KOPT-K1 (cell line): ENCODE results near the gene TNXB.
"Not testable (repeated sequence)": the region's sequence is repeated elsewhere in the genome, so short reads cannot be mapped to it uniquely, and the experiment has no call there.

Experiments
- H3K27ac ChIP-seq: fragments of 200-600 bp; sonication (generic); 2 replicates; pipeline ENCODE4 v1.5.1; 2016; ENCODE audit warnings: antibody characterized with exemption, mild to moderate bottlenecking, low read depth, low read length; ENCODE audit not compliant: poor library complexity, severe bottlenecking
- H3K36me3 ChIP-seq: fragments of 200-600 bp; sonication (generic); 2 replicates; pipeline ENCODE4 v1.5.1; 2017; ENCODE audit warnings: antibody characterized with exemption, mild to moderate bottlenecking, low read length, moderate library complexity; ENCODE audit not compliant: insufficient read depth
- H3K9me3 ChIP-seq: fragments of 200-600 bp; sonication (generic); 2 replicates; pipeline ENCODE4 v1.5.1; 2017; ENCODE audit warnings: antibody characterized with exemption, low read length, mild to moderate bottlenecking; ENCODE audit not compliant: insufficient read depth, poor library complexity, severe bottlenecking

The TNXB gene

DNA sequence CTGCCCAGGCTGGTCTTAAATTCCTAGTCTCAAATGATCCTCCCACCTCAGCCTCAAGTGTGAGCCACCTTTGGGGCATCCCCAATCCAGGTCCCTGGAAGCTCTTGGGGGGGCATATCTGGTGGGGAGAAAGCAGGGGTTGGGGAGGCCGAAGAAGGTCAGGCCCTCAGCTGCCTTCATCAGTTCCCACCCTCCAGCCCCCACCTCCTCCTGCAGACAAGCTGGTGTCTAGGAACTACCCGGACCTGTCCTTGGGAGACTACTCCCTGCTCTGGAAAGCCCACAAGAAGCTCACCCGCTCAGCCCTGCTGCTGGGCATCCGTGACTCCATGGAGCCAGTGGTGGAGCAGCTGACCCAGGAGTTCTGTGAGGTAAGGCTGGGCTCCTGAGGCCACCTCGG lies 70.3 kb downstream of the TNXB start:
- not testable (repeated sequence) for H3K27ac ChIP-seq, H3K9me3 ChIP-seq, H3K36me3 ChIP-seq

DNA sequence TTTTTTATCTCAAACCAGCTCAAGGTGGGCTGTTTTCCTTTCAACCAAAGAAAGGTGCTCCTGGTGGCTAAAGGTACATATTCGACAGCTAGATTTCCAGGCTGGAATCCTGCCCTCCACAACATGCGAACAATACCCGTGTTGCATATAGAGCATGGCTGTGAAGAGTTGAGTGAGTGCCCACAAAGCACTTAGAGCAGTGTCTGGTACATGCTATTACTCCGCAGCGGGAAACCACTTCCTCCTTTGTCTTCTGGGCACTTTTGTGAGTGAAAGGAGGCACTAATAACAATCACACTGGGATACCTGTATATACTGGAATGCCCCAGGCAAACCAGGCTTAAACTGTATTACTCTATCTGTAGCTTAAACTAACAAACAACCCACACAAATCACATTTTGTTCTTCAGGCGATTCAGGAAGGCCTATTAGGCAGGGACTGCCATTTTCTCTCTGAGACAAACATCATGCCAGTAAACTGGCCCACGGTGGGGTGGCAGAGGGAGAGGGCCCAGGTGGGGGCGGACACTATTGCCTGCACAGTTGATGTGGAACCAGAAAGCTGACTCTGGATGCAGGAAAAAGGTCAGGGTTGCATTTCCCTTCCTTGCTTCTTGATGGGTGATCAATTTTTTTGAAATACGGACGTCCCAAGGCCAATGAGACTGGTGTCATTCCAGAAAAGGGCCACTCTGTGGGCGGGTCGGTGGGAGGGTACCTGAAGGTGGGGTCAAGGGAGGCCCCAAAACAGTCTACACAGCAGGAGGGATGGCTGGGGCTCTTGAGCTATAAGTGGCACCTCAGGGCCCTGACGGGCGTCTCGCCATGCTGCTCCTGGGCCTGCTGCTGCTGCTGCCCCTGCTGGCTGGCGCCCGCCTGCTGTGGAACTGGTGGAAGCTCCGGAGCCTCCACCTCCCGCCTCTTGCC lies 71.3 kb downstream of the TNXB start, which contains the start of gene CYP21A2:
Gene CYP21A2, plus strand, starts transcription at position 818 of the 927 bp plus-strand sequence. Its CDS starts 8 bp downstream, at position 826.
- not testable (repeated sequence) for H3K36me3 ChIP-seq, H3K9me3 ChIP-seq, H3K27ac ChIP-seq

DNA sequence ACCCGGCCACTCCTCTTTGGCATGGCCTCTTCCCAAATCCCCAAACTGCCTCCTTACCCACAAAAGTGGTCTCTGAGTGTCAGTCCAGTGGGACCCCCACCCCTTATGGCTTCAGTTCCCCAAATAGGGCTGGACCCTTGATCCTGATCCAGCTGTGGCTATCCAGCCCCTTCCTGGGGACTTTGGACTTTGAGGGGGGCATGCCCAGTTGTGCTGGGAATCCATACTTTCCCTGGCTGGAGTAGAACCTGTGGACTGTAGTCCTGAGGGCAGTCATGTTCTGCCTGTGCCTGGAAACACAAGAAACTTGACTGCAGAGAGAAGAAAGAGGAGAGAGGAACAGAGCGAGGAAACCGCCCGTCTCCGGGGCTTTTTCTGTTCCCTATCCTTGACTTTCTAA lies 72.0 kb downstream of the TNXB start:
- H3K9me3 ChIP-seq, H3K27ac ChIP-seq, H3K36me3 ChIP-seq: not testable (repeated sequence)

DNA sequence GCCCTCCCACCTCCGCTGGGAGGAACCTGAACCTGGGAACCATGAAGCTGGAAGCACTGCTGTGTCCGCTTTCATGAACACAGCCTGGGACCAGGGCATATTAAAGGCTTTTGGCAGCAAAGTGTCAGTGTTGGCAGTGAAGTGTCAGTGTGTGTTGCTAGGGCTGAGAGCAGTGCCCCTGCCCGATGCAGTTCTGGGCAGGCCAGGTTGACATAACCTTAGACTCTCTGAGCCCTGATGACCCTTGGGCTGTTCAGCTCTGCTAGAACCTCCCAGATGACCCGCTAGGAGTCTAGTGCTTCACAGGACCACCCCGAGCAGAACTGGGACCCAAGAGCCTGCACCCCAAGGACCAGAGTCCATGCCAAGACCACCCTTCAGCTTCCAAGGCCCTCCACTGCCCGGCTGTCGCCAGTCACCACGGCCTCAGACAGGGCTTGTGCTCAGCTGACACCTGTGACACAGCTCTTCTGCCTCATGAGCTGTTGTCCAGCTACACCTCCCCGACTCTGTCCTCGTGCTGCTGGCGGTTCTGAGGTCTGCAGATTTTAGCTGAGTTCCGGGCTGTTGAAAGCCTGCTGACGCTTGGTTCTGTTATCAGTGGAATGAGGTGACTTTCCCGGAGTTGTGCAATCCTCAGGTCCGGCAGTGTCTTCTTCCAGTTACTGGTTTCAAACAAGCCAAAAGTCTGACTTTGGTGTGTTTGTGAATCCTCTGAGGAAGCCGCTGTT lies 73.7 kb downstream of the TNXB start:
- not testable (repeated sequence) for H3K27ac ChIP-seq, H3K36me3 ChIP-seq, H3K9me3 ChIP-seq

DNA sequence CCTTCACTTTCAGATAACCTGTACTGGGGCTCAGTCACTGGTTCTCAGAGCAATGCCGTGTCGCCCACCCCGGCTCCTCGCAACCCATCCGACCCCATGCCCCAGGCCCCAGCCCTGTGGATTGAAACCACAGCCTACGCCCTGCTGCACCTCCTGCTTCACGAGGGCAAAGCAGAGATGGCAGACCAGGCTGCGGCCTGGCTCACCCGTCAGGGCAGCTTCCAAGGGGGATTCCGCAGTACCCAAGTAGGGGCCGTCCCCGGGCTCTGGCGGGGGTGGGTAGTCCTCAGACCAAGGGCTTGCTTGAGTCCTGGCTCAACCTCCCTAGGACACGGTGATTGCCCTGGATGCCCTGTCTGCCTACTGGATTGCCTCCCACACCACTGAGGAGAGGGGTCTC lies 79.6 kb downstream of the TNXB start:
- not testable (repeated sequence) for H3K36me3 ChIP-seq, H3K9me3 ChIP-seq, H3K27ac ChIP-seq

DNA sequence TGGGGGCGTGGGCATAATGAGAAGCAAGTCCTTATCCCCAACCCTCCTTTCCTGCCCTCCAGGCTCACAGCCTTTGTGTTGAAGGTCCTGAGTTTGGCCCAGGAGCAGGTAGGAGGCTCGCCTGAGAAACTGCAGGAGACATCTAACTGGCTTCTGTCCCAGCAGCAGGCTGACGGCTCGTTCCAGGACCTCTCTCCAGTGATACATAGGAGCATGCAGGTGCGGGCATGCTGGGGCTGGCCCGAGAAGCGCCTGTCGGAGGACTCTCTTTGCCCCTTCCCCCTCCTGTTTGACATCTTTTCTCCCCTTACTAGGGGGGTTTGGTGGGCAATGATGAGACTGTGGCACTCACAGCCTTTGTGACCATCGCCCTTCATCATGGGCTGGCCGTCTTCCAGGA lies 80.5 kb downstream of the TNXB start:
- not testable (repeated sequence) for H3K36me3 ChIP-seq, H3K27ac ChIP-seq, H3K9me3 ChIP-seq

DNA sequence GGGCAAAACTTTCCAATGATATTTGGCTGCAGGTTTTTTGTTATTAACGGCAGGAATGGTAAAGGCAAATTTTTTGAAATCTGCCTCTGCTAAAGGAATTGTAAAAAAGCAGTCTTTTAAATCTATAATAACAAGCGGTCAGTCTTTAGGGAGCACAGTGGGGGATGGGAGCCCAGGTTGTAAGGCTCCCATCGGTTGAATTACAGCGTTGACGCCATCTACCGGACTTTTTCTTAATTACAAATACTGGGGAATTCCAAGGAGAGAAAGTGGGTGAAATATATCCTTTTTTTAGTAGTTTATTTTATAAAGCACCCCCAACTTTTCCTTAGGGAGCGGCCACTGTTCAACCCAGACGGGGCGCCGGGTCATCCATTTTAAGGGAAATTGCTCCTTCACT lies 87.0 kb downstream of the TNXB start:
- not testable (repeated sequence) for H3K9me3 ChIP-seq, H3K36me3 ChIP-seq, H3K27ac ChIP-seq

DNA sequence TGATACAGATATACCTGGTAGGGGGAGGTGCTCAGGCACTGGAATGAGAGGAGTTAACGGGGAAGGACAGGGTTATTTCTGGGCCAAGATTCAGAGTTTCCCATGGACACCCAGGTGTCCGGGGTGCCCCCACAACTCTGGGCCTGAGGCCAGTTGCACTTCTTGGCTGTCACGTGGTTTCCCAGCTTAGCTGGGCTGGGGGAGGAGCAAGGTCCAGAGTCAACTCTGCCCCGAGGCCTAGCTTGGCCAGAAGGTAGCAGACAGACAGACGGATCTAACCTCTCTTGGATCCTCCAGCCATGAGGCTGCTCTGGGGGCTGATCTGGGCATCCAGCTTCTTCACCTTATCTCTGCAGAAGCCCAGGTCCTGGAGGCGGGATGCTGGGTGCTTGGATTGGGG lies 94.6 kb downstream of the TNXB start, which contains the start of gene C4B:
Gene C4B, plus strand, starts transcription at position 249 of the 400 bp plus-strand sequence. Its CDS starts 51 bp downstream, at position 300.
- H3K36me3 ChIP-seq, H3K27ac ChIP-seq, H3K9me3 ChIP-seq: not testable (repeated sequence)

DNA sequence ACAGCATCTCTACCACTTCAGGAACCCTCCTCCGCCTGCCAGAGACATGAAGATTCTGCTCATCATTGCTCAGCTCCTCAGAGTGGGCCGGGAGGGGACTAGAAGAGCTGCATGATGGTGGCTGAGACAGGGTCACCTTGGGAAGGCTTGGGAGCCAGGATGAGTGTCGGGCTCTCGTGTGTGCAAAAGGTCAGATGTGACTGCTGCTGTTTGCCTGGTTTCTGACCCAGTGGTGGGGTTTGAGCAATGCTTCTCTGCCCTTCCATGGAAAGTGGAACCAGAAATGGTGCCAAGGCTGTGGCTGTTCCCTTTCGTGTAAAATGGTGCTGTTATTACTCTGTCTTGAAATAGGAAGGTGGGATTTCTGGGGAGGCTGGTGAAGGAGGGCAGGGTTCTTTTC lies 95.4 kb downstream of the TNXB start:
- not testable (repeated sequence) for H3K36me3 ChIP-seq, H3K9me3 ChIP-seq, H3K27ac ChIP-seq

DNA sequence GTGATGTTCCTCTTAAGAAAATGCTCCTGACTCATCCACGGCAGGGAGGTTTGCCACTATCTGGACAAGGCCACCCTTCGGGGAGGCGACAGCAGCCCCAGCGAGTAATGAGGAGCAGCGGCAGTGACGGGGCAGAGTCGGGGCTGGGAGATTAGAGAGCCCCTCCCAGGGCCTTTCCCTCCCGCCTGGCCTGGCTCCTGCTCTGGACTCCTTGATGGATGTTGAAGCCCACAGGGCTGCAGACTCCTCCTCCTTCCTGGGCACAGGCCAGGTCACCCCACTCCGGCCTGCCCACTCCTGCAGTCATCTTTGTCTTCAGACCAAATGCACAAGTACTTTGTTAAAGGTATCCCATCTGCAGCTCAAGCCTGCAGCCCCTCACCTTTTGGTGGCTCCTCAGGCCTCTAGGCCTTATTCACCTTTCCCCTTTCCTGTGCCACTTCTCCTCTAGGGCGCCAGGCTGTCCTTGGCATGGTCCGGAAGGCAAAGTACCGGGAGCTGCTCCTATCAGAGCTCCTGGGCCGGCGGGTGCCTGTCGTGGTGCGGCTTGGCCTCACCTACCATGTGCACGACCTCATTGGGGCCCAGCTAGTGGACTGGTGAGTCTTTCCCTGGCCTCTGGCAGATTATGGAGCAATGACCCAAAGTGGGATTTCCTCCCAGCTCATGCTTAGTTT lies 96.1 kb downstream of the TNXB start:
- not testable (repeated sequence) for H3K27ac ChIP-seq

DNA sequence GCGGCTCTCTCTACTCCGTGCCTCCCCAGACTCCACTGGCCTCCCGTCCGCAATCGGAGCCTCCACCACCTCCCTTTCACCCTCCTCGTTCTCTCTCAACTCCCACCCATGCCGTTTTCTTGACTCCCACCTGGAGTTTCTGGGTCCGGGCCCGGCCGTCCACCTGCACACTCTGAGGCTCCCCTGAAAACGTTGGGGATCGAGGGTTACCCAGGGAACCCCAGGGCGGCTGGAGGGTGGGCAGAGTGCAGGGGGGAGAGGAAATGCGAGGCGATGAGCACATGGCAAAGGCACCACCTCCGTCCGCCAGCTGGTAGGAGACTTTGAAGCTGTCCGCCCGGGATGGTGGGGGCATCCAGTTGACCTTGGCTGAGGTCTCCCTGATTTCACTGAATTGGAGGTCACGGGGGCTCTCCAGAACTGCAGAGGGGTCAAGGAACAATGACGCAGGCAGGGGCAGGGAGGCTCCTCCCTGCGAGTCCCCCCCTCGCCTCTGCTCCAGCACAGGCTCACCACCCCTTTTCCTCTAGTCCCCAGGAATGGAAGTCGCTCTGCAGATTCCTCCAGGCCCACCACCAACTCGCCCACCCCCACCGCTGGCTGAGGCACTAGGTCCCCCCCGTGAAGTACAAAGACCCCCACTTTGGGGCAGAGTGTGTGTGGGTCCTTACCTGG lies 98.1 kb downstream of the TNXB start:
- not testable (repeated sequence) for H3K27ac ChIP-seq, H3K36me3 ChIP-seq, H3K9me3 ChIP-seq

More for the DNA sequence above, 96.1 kb downstream of the TNXB start:
- not testable (repeated sequence) for H3K36me3 ChIP-seq, H3K9me3 ChIP-seq

DNA sequence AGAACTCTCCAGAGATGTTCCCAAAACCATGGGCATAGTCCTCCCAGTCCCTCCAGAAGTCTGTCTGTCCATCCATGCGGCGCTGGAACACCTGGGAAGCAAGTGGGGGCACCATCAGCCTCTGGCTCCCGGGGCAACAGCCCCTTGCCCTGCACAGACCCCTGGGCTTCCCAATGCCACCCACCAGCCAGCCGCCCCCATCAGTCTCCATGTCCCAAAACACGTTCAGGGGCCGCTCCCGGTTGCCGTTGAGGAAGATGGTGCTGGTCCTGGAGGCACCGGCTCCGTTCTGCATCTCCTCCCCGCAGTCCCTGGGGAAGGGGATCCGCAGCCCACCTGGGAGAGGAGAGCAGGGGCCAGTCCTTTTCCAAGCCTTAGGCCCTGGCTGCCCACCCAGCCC lies 99.6 kb downstream of the TNXB start:
- not testable (repeated sequence) for H3K27ac ChIP-seq, H3K9me3 ChIP-seq, H3K36me3 ChIP-seq

DNA sequence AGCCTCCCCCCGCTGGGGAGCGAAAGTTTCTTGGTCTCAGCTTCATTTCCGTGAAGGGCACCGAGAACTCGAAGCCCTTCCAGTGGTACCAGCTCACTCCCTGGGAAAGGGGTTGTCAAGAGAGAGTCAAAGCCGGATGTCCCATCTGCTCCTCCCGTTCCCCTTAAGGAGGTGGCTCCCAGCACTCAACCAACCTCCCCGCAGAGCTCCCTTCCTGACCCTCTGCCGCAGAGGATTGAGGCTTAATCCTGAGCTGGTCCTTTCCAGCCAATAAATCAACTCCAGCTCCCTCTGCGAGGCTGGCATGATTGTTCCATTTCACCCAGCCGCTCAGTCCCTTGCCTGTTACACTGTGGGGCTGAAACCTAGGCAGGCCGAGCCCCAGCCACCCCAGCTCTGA lies 100.5 kb downstream of the TNXB start:
- not testable (repeated sequence) for H3K9me3 ChIP-seq, H3K27ac ChIP-seq

DNA sequence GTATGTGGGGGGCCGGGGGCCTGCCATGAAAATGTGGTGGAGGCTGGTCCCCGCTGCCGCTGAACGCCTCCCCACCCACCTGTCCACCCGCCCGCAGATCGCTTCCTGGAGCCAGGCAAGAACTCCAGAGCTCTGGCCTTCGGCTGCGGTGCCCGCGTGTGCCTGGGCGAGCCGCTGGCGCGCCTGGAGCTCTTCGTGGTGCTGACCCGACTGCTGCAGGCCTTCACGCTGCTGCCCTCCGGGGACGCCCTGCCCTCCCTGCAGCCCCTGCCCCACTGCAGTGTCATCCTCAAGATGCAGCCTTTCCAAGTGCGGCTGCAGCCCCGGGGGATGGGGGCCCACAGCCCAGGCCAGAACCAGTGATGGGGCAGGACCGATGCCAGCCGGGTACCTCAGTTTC lies 101.1 kb downstream of the TNXB start:
- not testable (repeated sequence) for H3K27ac ChIP-seq, H3K36me3 ChIP-seq, H3K9me3 ChIP-seq

More for the DNA sequence above, 100.5 kb downstream of the TNXB start:
- not testable (repeated sequence) for H3K36me3 ChIP-seq

DNA sequence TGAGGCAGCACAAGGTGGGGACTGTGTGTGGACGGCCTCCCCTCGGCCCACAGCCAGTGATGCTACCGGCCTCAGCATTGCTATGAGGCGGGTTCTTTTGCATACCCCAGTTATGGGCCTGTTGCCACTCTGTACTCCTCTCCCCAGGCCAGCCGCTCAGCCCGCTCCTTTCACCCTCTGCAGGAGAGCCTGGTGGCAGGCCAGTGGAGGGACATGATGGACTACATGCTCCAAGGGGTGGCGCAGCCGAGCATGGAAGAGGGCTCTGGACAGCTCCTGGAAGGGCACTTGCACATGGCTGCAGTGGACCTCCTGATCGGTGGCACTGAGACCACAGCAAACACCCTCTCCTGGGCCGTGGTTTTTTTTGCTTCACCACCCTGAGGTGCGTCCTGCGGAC lies 102.1 kb downstream of the TNXB start:
- not testable (repeated sequence) for H3K27ac ChIP-seq, H3K9me3 ChIP-seq, H3K36me3 ChIP-seq
